Ovary (tissue), 10 donors: ENCODE results near the gene TIGD4. TPM values are rescaled to one million over a fixed set of nuclear protein-coding genes. Genes with fewer than 3 reads are reported as not detected.

Source experiments
- DNase-seq, 5 donors: peaks; one replicate each; pipeline ENCODE4 v3.0.0-alpha.2; 2019 to 2020
- H3K27ac ChIP-seq, 2 donors: fragments of 200-600 bp; one replicate each; pipeline versions ENCODE4 v1.5.1 to v1.8.0; 2019 to 2022
- H3K27me3 ChIP-seq: fragments of 200-600 bp; one replicate; pipeline ENCODE4 v1.8.0; 2022
- H3K36me3 ChIP-seq: fragments of 200-600 bp; sonication (generic); one replicate; pipeline ENCODE4 v1.5.1; 2019
- H3K4me1 ChIP-seq: one replicate; pipeline ENCODE4 v1.8.1; 2013; ENCODE audit warnings: mild to moderate bottlenecking, moderate library complexity; ENCODE audit not compliant: insufficient read depth
- H3K4me3 ChIP-seq: fragments of 200-600 bp; sonication (generic); one replicate; pipeline ENCODE4 v1.5.1; 2017
- H3K9me3 ChIP-seq, 2 donors: fragments of 200-600 bp in 1 of 2; sonication (generic) in 1 of 2; one replicate each; pipeline versions ENCODE4 v1.5.1 to v1.8.1; 2013 to 2019; ENCODE audit warnings: mild to moderate bottlenecking in 1 of 2, moderate library complexity in 1 of 2
- EP300 ChIP-seq: sonication (generic); formaldehyde crosslinking; IDR thresholded peaks from one replicate; pipeline ENCODE4 v1.6.1; 2017; ENCODE audit warnings: antibody characterized with exemption
- POLR2A ChIP-seq: fragments of 450-650 bp; IDR thresholded peaks from one replicate; pipeline ENCODE4 v1.6.1; 2017; ENCODE audit warnings: antibody characterized with exemption, mild to moderate bottlenecking, moderate library complexity
- WGBS, 3 donors: extraction: QIAGEN DNeasy Blood & Tissue Kit in 1 of 3; methylation state at CpG; one replicate each; pipeline versions ENCODE4 v1.1.5 to v1.1.7; 2013 to 2017; 5-methylcytosine and 5-hydroxymethylcytosine counted together
- intact Hi-C, 4 donors: fragments of 100-400 bp; cut with DNase I; formaldehyde crosslinking; loops; one replicate each; pipeline versions ENCODE4 v1.11.0 to v1.15.1; 2022 to 2023
- long read RNA-seq, 3 donors: library from polyadenylated mRNA in 2 of 3; unstranded in 2 of 3; transcript quantifications; one replicate each; pipeline ENCODE4 v2.0.0 and lab custom pipeline, GENCODE V29; 2021 to 2026
- polyA plus RNA-seq, 2 donors: library from polyadenylated mRNA; stranded (reverse); fragments of 200-250 nt in 1 of 2; fragments of 350-450 nt in 1 of 2; fragmentation: Illumina TruSeq in 1 of 2; extraction: RNeasy Lipid Tissue Mini Kit (QIAGEN cat#74804) in 1 of 2; gene quantifications; one replicate each; pipeline ENCODE4 v1.2.3, GENCODE V29; 2013 to 2014
- total RNA-seq, 7 donors: library from RNA; depleted of rRNA in 2 of 7; stranded (reverse); fragments of >200 nt in 2 of 7; fragmentation: NEBNext Ultra II Directional in 3 of 7; extraction: Animal tissue kit (Norgen Biotek cat#: 25700) in 3 of 7; gene quantifications; one replicate each; pipeline versions ENCODE4 v1.1.0 to v1.2.4, GENCODE V29; 2016 to 2023
- TF ChIP-seq, protein P1 (sequence below), 3 donors: fragments of 450-650 bp in 2 of 3; fragments of 200-600 bp in 1 of 3; IDR thresholded peaks; one replicate each; pipeline versions ENCODE4 v1.5.1 to v1.8.0; 2016 to 2022; ENCODE audit warnings: antibody characterized with exemption in 3 of 3, mild to moderate bottlenecking in 1 of 3
- donor health status: DM: no; HTN: no; CAD: no; lungs with moderate emphysema.
- donor health status: DM: no; HTN: no; CAD: no.
- donor health status: Bipolar disorder and iron deficiency.
- donor health status: DM: yes; HTN: yes; CAD: no.
- donor health status: DM: no; HTN: no; CAD: no.
- donor health status: DM: yes; HTN: yes; CAD: no.

Gene TIGD4
- total RNA-seq = 1 to 10 TPM in 2 of 7 donors, under 1 TPM in 5; 0.24 to 1.1 (median 0.59) TPM
- under 1 TPM; 0.23 TPM for polyA plus RNA-seq
- long read RNA-seq, donor 1, partial matches to known transcripts = 0 of 1 reads
- long read RNA-seq, donor 1, other reads (novel, unspliced or antisense) = 0 of 1 reads
- long read RNA-seq, donor 2, partial matches to known transcripts = 0 of 1 reads
- long read RNA-seq, donor 2, other reads (novel, unspliced or antisense) = 0 of 1 reads
- long read RNA-seq, donor 3, partial matches to known transcripts = 0 of 1 reads
- long read RNA-seq, donor 3, other reads (novel, unspliced or antisense) = 0 of 1 reads

GRCh38 chr4:152779513-152780266 is at the start of gene TIGD4, which contains the start of gene ARFIP1:
TSS of gene TIGD4 (minus strand) at chr4:152779730. CDS start at chr4:152771004, 8,726 bp downstream.
TSS of gene ARFIP1 (plus strand) at chr4:152779954. CDS start at chr4:152829634, 49,680 bp downstream.
- DNase-seq = peak; percentile 98 to 99 (median 98)
- Histone ChIP-seq H3K27me3 (no peaks in the 10 kb centered on the region), H3K4me1 (peaks cover 4% of the 10 kb centered on the region), H3K4me3 (peak within 1 kb of the TSS; percentile 74), H3K9me3 (no peaks in the 10 kb centered on the region), H3K36me3 (no peaks in the 10 kb centered on the region), H3K27ac (peak within 1 kb of the TSS; percentile 70 to 81)
- peak; percentile 23 for TF ChIP-seq EP300
- peak; percentile 23 for TF ChIP-seq POLR2A
- TF ChIP-seq, protein P1, sequence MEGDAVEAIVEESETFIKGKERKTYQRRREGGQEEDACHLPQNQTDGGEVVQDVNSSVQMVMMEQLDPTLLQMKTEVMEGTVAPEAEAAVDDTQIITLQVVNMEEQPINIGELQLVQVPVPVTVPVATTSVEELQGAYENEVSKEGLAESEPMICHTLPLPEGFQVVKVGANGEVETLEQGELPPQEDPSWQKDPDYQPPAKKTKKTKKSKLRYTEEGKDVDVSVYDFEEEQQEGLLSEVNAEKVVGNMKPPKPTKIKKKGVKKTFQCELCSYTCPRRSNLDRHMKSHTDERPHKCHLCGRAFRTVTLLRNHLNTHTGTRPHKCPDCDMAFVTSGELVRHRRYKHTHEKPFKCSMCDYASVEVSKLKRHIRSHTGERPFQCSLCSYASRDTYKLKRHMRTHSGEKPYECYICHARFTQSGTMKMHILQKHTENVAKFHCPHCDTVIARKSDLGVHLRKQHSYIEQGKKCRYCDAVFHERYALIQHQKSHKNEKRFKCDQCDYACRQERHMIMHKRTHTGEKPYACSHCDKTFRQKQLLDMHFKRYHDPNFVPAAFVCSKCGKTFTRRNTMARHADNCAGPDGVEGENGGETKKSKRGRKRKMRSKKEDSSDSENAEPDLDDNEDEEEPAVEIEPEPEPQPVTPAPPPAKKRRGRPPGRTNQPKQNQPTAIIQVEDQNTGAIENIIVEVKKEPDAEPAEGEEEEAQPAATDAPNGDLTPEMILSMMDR (IDR thresholded peaks at IDR 0.05) = peak in 1 of 3 donors; percentile 12
- 0 to 1% (median 0%) methylated on average over 44 to 55 of the region's 55 CpGs for WGBS, 3 donors
- intact Hi-C loops = no loop called here

- 97 to 100% (median 98%) methylated on average over 1 of the region's 1 CpG for WGBS, 3 donors
- no peaks in the 10 kb centered on the region for H3K27me3 ChIP-seq
- H3K27ac ChIP-seq = no peak overlapping the region
- intact Hi-C loops = no loop called here
- TF ChIP-seq, protein P1 (IDR thresholded peaks at IDR 0.05) = no peak
- TF ChIP-seq EP300 = no peak
- no peak overlapping the region for H3K4me3 ChIP-seq
- H3K36me3 ChIP-seq = no peaks in the 10 kb centered on the region
- DNase-seq = no peak
- no peaks in the 10 kb centered on the region for H3K9me3 ChIP-seq
- H3K4me1 ChIP-seq = no peaks in the 10 kb centered on the region
Observed at GRCh38 chr4:152828122-152828521, 48.6 kb upstream of the TIGD4 start.

DNA sequence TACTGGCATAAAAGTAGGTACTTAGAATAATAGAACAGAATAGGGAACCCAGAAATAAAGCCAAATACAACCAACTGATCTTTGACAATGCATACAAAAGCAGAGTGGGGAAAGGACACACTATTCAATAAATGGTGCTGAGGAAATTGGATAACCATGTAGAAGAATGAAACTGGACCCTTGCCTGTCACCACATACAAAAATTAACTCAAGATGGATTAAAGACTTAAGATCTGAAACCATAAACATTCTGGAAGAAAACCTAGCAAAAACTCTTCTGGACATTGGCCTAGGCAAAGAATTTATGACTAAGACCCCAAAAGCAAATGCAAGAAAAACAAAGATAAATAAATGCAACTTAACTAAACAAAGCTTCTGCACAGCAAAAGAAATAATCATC is 45.8 kb upstream of the TIGD4 start:
- Histone ChIP-seq H3K9me3 (no peaks in the 10 kb centered on the region), H3K36me3 (no peaks in the 10 kb centered on the region), H3K27ac (no peak overlapping the region), H3K27me3 (no peaks in the 10 kb centered on the region), H3K4me3 (no peak overlapping the region), H3K4me1 (no peaks in the 10 kb centered on the region)
- intact Hi-C loops = no loop called here
- no peak for DNase-seq
- TF ChIP-seq, protein P1 (IDR thresholded peaks at IDR 0.05) = no peak
- TF ChIP-seq POLR2A (no peak), EP300 (no peak)

GRCh38 chr4:152824561-152824960 is 45.0 kb upstream of the TIGD4 start:
- 96 to 99% (median 98%) methylated on average over 2 of the region's 2 CpGs for WGBS, 3 donors
- Histone ChIP-seq H3K4me1 (no peaks in the 10 kb centered on the region), H3K27me3 (no peaks in the 10 kb centered on the region), H3K9me3 (no peaks in the 10 kb centered on the region), H3K36me3 (no peaks in the 10 kb centered on the region), H3K27ac (no peak overlapping the region), H3K4me3 (no peak overlapping the region)
- no peak for DNase-seq
- TF ChIP-seq EP300 (no peak), POLR2A (no peak)
- TF ChIP-seq, protein P1 (IDR thresholded peaks at IDR 0.05) = no peak
- intact Hi-C loops = no loop called here
